Inflammatory macrophage treated with lipopolysaccharide for 1 hour (primary cell): ENCODE measurements around the gene OXCT1.
"Not testable (repeated sequence)": the region's sequence is repeated elsewhere in the genome, so short reads cannot be mapped to it uniquely, and the experiment has no call there.

Experiments used
- DNase-seq, 2 donors: peaks; one replicate each; pipeline ENCODE4 v3.0.0-alpha.2; 2020 to 2022

Gene OXCT1

GRCh38 chr5:41871852-41872251 lies 1.6 kb upstream of the OXCT1 start:
- no peak for DNase-seq

- DNase-seq, result no peak
Measured at GRCh38 chr5:41870627-41871048, 413 bp upstream of the OXCT1 start.

GRCh38 chr5:41869151-41869723 lies 988 bp downstream of the OXCT1 start:
- no peak for DNase-seq

- no peak for DNase-seq
Measured at GRCh38 chr5:41863871-41864486, 6.2 kb downstream of the OXCT1 start.

GRCh38 chr5:41858890-41859289 lies 11.3 kb downstream of the OXCT1 start:
- DNase-seq, result no peak

- DNase-seq, result no peak
Measured at GRCh38 chr5:41857989-41858388, 12.2 kb downstream of the OXCT1 start.

GRCh38 chr5:41856644-41857491 lies 13.4 kb downstream of the OXCT1 start:
- peak; percentile 48 to 93 for DNase-seq

GRCh38 chr5:41852293-41852692 lies 17.9 kb downstream of the OXCT1 start:
- no peak for DNase-seq

- DNase-seq, result no peak
Measured at GRCh38 chr5:41851116-41851515, 19.1 kb downstream of the OXCT1 start.

- no peak for DNase-seq
Measured at GRCh38 chr5:41848983-41849382, 21.2 kb downstream of the OXCT1 start.

GRCh38 chr5:41845751-41846150 lies 24.5 kb downstream of the OXCT1 start:
- not testable (repeated sequence) for DNase-seq

GRCh38 chr5:41844502-41844901 lies 25.7 kb downstream of the OXCT1 start:
- DNase-seq, result no peak

- DNase-seq, result peak; percentile 29 to 71
Measured at GRCh38 chr5:41843456-41844370, 26.5 kb downstream of the OXCT1 start.

GRCh38 chr5:41842777-41843176 lies 27.4 kb downstream of the OXCT1 start:
- DNase-seq, result no peak

GRCh38 chr5:41841325-41841724 lies 28.9 kb downstream of the OXCT1 start:
- no peak for DNase-seq

- DNase-seq, result no peak
Measured at GRCh38 chr5:41840251-41840650, 30.0 kb downstream of the OXCT1 start.

- DNase-seq, result no peak
Measured at GRCh38 chr5:41837793-41838192, 32.4 kb downstream of the OXCT1 start.

GRCh38 chr5:41835645-41836044 lies 34.6 kb downstream of the OXCT1 start:
- no peak for DNase-seq

GRCh38 chr5:41834506-41834905 lies 35.7 kb downstream of the OXCT1 start:
- DNase-seq, result no peak

- no peak for DNase-seq
Measured at GRCh38 chr5:41832430-41832829, 37.8 kb downstream of the OXCT1 start.

GRCh38 chr5:41831155-41831554 lies 39.1 kb downstream of the OXCT1 start:
- no peak for DNase-seq

GRCh38 chr5:41827792-41828191 lies 42.4 kb downstream of the OXCT1 start:
- DNase-seq, result no peak

GRCh38 chr5:41822036-41822435 lies 48.2 kb downstream of the OXCT1 start:
- no peak for DNase-seq
